Ramos (cell line): Measurements from ENCODE around the gene CXCL13.
"Not testable (repeated sequence)": the region's sequence is repeated elsewhere in the genome, so short reads cannot be mapped to it uniquely, and the experiment has no call there.

Experiments used
- in situ Hi-C: fragments of 300-500 bp; cut with MboI; formaldehyde crosslinking; loops from one replicate; pipeline ENCODE4 v1.14.3; 2022; ENCODE audit warnings: low sequenced_read_pairs; ENCODE audit not compliant: unreplicated experiment

Gene CXCL13

GRCh38 chr4:77652237-77652897, 46.7 kb downstream of the CXCL13 start:
- in situ Hi-C loops: no loop called here

DNA sequence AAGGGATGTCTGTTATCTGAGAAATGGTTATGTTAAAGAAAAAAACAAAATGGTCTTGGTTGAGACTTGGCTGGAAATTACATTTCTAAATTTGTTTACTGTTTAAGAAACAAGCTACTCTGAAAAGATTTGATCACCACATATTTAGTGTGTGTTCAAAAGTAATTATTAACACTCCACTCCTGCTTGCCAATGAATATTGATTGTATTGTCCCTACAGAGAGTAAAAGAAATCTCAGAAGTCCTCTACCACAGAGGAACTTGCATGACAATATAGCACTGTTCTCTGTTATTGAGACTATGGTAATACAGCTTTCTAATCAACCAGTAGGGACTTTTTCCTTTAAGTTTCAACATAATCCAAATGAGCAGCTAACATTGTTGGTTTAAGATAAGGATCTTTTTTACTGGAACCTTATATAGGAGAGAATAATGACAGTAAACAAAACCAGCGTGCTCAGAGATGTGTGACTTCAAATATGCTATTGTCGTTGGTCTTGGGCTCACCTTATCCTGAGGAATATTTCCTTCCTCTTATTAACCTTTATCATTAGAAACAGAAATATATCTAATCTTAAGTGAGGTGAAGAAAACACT, 47.6 kb downstream of the CXCL13 start:
- in situ Hi-C loops: no loop called here

- in situ Hi-C loops: not testable (repeated sequence)
These were observed 54.7 kb downstream of the CXCL13 start for GRCh38 chr4:77660318-77660717.
